Astrocyte of the cerebellum (primary cell): ENCODE results near the gene PKP1.

Source experiments
- DNase-seq: peaks from one replicate; pipeline ENCODE4 v3.0.0-alpha.2; 2011; ENCODE audit warnings: low read depth
- H3K4me3 ChIP-seq: 2 replicates; pipeline ENCODE4 v1.5.1; 2011; ENCODE audit warnings: mild to moderate bottlenecking, low read depth, low read length, moderate library complexity
- CTCF ChIP-seq: IDR thresholded peaks from 2 replicates; pipeline ENCODE4 v1.5.1; 2012; ENCODE audit warnings: low read length, low read depth, moderate library complexity, mild to moderate bottlenecking; ENCODE audit errors: missing control alignments
- in situ Hi-C: cut with HindIII; loops from 2 replicates; pipeline ENCODE4 v1.10.0; 2017; ENCODE audit warnings: low sequenced_read_pairs

Gene PKP1

GRCh38 chr1:201364808-201365105 is 81.5 kb downstream of the PKP1 start:
- H3K4me3 ChIP-seq = no peak overlapping the region
- in situ Hi-C loops = no loop called here
- TF ChIP-seq CTCF = no peak
- no peak for DNase-seq

- no peak for TF ChIP-seq CTCF
- H3K4me3 ChIP-seq = no peak overlapping the region
- no peak for DNase-seq
- in situ Hi-C loops = no loop called here
These were observed 81.9 kb downstream of the PKP1 start for GRCh38 chr1:201365251-201365650.

GRCh38 chr1:201366696-201367095 is 83.4 kb downstream of the PKP1 start:
- no peak for DNase-seq
- no peak for TF ChIP-seq CTCF
- H3K4me3 ChIP-seq = no peak overlapping the region
- in situ Hi-C loops = no loop called here

- no peak for DNase-seq
- TF ChIP-seq CTCF = no peak
- in situ Hi-C loops = no loop called here
- H3K4me3 ChIP-seq = no peak overlapping the region
These were observed 85.9 kb downstream of the PKP1 start for GRCh38 chr1:201369209-201369608.

- in situ Hi-C loops = no loop called here
- no peak for DNase-seq
- TF ChIP-seq CTCF = no peak
- H3K4me3 ChIP-seq = no peak overlapping the region
These were observed 87.2 kb downstream of the PKP1 start for GRCh38 chr1:201370500-201370899.

GRCh38 chr1:201371276-201371675 is 88.0 kb downstream of the PKP1 start:
- H3K4me3 ChIP-seq = no peak overlapping the region
- no peak for TF ChIP-seq CTCF
- no peak for DNase-seq
- in situ Hi-C loops = no loop called here

GRCh38 chr1:201371792-201372191 is 88.5 kb downstream of the PKP1 start:
- DNase-seq = no peak
- TF ChIP-seq CTCF = no peak
- in situ Hi-C loops = no loop called here
- no peak overlapping the region for H3K4me3 ChIP-seq
